ENCODE data around the gene UCKL1. TPM values are rescaled to one million over a fixed set of nuclear protein-coding genes. Genes with fewer than 3 reads are reported as not detected.

UCKL1 gene
- total RNA-seq, 3 donors from 2014 or later, result 37.4 to 57.8 (median 43.6) TPM

DNA sequence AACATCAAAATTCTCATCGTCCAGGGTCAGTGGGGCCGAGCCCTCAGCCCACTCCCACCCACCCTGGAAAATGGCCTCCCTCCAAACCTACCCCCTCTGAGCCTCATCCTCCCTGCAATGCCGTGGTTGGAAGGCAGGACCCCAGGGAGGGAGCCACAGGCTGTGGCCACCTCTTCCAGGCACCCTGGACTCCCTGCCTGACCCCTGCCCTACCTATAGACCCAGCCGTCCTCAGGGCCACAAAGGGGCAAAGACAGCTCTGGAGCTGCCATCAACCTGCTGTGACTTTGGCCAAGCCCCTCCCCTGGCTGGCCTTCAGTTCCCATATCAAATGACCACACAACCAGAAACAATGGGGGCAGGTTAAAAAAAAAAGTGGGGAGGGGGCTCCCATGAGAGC lies 2.3 kb upstream of the UCKL1 start:
- Histone ChIP-seq H3K36me3 (ENCODE audit: low read depth) (no peaks in the 10 kb centered on the region), H3K9me3 (no peaks in the 10 kb centered on the region), H3K4me3 (no peak overlapping the region), H3K4me1 (ENCODE audit: low read depth) (peaks cover 29% of the 10 kb centered on the region)
- TF ChIP-seq, protein P1, sequence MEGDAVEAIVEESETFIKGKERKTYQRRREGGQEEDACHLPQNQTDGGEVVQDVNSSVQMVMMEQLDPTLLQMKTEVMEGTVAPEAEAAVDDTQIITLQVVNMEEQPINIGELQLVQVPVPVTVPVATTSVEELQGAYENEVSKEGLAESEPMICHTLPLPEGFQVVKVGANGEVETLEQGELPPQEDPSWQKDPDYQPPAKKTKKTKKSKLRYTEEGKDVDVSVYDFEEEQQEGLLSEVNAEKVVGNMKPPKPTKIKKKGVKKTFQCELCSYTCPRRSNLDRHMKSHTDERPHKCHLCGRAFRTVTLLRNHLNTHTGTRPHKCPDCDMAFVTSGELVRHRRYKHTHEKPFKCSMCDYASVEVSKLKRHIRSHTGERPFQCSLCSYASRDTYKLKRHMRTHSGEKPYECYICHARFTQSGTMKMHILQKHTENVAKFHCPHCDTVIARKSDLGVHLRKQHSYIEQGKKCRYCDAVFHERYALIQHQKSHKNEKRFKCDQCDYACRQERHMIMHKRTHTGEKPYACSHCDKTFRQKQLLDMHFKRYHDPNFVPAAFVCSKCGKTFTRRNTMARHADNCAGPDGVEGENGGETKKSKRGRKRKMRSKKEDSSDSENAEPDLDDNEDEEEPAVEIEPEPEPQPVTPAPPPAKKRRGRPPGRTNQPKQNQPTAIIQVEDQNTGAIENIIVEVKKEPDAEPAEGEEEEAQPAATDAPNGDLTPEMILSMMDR (IDR thresholded peaks at IDR 0.05), result no peak
- ATAC-seq (no peak), DNase-seq (peak in 2 of 3 donors; percentile 38 to 57)
- intact Hi-C loops (cut with DNase I, micrococcal nuclease), result no loop called here

DNA sequence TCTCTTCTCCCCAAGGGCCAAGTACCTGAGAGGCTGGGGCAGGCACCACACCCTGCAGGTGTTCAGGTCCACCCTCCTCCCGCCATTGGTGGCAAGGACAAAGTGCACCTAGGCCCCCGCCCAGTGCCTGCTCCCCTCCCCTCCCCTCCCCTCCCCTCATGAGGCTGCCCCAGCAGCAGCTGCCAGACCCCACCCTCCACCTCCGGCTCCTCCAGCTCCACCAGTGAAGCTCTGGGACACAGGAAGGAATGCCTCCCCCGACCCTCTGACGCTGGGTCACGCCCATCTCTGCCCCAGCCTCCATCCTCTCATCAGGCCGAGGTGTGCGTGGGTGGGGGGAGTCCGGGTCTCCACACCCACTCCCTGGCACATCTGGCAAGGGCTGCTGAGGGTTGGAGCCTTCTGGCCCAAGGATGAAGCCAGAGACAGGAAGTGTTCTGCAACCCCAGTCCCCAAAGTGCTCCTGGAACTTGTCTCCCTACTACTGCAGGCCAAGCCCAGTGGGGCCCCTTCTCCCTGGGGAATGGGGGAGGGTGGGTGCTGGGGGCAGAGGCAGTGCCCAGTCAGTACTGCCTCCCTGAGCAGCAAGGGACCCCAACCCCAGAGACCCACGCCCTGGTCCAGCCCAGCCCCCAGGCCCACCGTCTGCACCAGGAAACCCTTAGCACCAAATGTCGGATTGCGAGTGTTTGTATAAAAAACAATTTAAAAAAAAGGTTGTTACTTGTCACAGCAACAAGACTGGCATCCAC lies 1.6 kb upstream of the UCKL1 start:
- ATAC-seq (peak; percentile 76), DNase-seq (peak; percentile 88 to 94 (median 88))
- TF ChIP-seq, protein P1 (IDR thresholded peaks at IDR 0.05), result no peak
- Histone ChIP-seq H3K4me1 (ENCODE audit: low read depth) (peaks cover 33% of the 10 kb centered on the region), H3K9me3 (no peaks in the 10 kb centered on the region), H3K4me3 (no peak overlapping the region), H3K36me3 (ENCODE audit: low read depth) (no peaks in the 10 kb centered on the region)
- intact Hi-C loops (cut with DNase I, micrococcal nuclease), result no loop called here

DNA sequence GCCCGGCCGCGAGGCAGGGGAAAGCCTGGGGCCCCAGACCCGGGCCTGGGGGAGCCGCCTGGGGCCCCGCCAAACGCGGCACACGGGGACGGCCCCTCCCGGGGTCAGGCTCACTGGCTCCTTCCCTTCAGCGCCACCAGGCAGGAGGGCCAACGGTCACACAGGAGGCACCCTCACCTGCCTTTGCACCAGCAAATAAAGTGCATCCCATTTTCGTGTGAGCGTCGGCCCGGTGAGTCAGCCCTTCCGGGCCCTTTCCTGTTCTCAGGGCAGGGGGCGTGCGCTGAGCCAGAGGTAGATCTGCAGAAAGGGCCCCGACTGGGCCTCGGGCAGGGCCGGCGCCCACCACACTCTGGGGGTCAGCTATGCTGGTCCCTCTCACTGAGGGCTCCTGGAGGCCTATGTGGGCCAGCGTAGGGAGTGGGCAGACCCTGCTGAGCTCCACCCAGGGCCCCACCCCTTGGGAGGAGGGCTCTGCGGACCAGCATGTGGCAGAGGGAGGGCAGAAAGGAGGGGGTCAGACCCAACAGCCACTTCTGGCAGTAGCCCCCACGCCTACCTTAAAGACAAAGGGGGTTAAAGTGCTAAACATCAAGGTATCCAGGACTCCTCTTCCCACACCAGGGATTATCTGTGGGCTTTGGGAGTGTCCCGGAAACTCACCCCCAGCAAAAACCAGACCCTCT lies 931 bp upstream of the UCKL1 start:
- DNase-seq (peak; percentile 87 to 91 (median 88)), ATAC-seq (peak; percentile 67)
- Histone ChIP-seq H3K4me3 (peak overlapping the region; percentile 99), H3K36me3 (ENCODE audit: low read depth) (no peaks in the 10 kb centered on the region), H3K9me3 (no peaks in the 10 kb centered on the region), H3K4me1 (ENCODE audit: low read depth) (peaks cover 37% of the 10 kb centered on the region)
- intact Hi-C loops (cut with DNase I, micrococcal nuclease), result no loop called here
- TF ChIP-seq, protein P1 (IDR thresholded peaks at IDR 0.05), result no peak

DNA sequence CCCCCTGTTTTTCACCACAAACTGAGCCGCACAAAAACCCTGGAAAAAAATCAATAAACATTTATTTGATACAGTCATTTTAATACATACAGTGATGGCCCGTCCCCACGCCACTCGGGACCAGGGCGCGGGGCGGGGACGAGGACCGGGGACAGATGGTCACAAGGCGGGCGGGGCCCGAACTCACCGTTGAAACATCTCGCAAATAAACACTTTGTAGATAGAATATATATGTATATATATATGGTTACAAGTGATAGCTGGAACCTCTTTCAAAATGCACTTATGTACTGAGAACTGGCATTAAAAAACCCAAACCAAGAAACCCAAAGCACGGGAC lies 418 bp upstream of the UCKL1 start:
- ATAC-seq (no peak), DNase-seq (no peak)
- Histone ChIP-seq H3K4me1 (ENCODE audit: low read depth) (peaks cover 42% of the 10 kb centered on the region), H3K36me3 (ENCODE audit: low read depth) (no peaks in the 10 kb centered on the region), H3K4me3 (peak overlapping the region; percentile 99), H3K9me3 (no peaks in the 10 kb centered on the region)
- intact Hi-C loops (cut with DNase I, micrococcal nuclease), result no loop called here
- TF ChIP-seq, protein P1 (IDR thresholded peaks at IDR 0.05), result no peak

DNA sequence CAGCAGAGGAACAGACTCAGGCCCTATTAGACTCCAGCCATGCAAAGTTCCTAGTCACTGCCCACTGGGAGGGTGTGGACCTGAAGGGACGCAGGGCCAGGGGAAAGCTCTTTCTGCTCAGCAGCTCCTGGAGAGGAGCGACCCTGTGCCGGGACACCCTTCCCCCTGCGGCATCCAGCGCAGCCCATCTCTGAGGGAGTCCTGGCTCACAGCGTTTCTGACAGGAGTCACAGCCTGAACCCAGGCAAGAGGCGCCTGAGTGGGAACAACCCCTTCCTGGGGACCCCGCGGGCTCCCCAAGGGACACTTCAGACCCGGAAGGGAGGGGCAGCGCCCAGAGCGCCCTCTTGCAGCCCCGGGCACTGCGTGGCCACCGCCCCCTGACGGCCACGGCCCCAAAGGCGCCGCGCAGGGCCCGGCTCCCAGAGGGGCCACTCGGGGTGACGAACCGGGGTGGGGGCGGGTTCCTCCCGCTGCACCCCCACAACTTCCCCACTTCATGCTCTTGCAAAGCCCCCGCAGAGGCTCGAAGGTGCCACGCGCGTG lies 862 bp downstream of the UCKL1 start:
- DNase-seq (peak in 2 of 3 donors; percentile 55 to 78), ATAC-seq (peak; percentile 10)
- Histone ChIP-seq H3K9me3 (no peaks in the 10 kb centered on the region), H3K4me3 (peak overlapping the region; percentile 99), H3K4me1 (ENCODE audit: low read depth) (peaks cover 54% of the 10 kb centered on the region), H3K36me3 (ENCODE audit: low read depth) (no peaks in the 10 kb centered on the region)
- TF ChIP-seq, protein P1 (IDR thresholded peaks at IDR 0.05), result peak; percentile 16
- intact Hi-C loops (cut with DNase I, micrococcal nuclease), result no loop called here

Data from mucosa of descending colon (tissue), 3 donors.